Parathyroid adenoma (tissue), 2 donors: ENCODE results near the gene SCN11A.
"Not testable (repeated sequence)": the region's sequence is repeated elsewhere in the genome, so short reads cannot be mapped to it uniquely, and the experiment has no call there.

Experiments
- H2AFZ ChIP-seq: fragments of 300-600 bp; sonication (generic); one replicate; pipeline ENCODE4 v1.7.0; 2017; ENCODE audit warnings: antibody characterized with exemption, mild to moderate bottlenecking
- H3K27ac ChIP-seq: fragments of 300-600 bp; sonication (generic); one replicate; pipeline ENCODE4 v1.7.0; 2017
- H3K27me3 ChIP-seq: fragments of 300-600 bp; sonication (generic); one replicate; pipeline ENCODE4 v1.7.0; 2017; ENCODE audit warnings: low read length; ENCODE audit not compliant: control insufficient read depth, insufficient read depth
- H3K36me3 ChIP-seq: fragments of 300-600 bp; sonication (generic); one replicate; pipeline ENCODE4 v1.7.0; 2017; ENCODE audit warnings: low read length; ENCODE audit not compliant: control insufficient read depth, insufficient read depth
- H3K4me1 ChIP-seq: fragments of 300-600 bp; sonication (generic); one replicate; pipeline ENCODE4 v1.7.0; 2017; ENCODE audit warnings: control low read depth
- H3K4me2 ChIP-seq: fragments of 300-600 bp; sonication (generic); one replicate; pipeline ENCODE4 v1.7.0; 2017; ENCODE audit warnings: low read length
- H3K4me3 ChIP-seq: fragments of 300-600 bp; sonication (generic); one replicate; pipeline ENCODE4 v1.7.0; 2017; ENCODE audit warnings: low read depth, low read length
- H3K79me2 ChIP-seq: fragments of 300-600 bp; sonication (generic); one replicate; pipeline ENCODE4 v1.7.0; 2017; ENCODE audit warnings: control low read depth
- H3K9ac ChIP-seq: fragments of 300-600 bp; sonication (generic); one replicate; pipeline ENCODE4 v1.7.0; 2017; ENCODE audit warnings: mild to moderate bottlenecking
- H3K9me3 ChIP-seq: fragments of 300-600 bp; sonication (generic); one replicate; pipeline ENCODE4 v1.7.0; 2017; ENCODE audit warnings: low read length; ENCODE audit not compliant: control insufficient read depth
- TF ChIP-seq, protein P1 (sequence below): fragments of 300-600 bp; sonication (generic); IDR thresholded peaks from one replicate; pipeline ENCODE4 v1.7.0; 2017; ENCODE audit warnings: antibody characterized with exemption, mild to moderate bottlenecking
- donor health status: primary hyperparathyroidism.

The SCN11A gene

DNA sequence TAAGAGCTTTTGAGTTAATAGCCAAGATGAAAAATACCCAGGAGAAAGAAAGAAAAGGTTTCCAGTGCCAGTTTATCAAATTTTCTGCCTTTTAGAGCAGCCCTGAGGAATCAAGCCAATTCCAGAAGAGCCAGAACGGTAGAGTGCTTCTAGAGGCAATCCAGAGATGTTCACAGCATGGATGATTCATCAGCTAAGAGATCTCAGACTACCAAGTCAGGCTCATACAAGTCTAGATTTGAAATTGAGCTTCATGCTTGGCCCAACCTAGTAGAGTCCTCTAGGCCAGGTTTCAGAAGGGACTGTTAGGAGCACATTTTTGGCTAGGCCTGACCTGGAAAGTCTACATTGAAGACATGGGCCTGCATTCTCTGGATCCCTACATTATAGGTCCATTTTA lies 15.5 kb upstream of the SCN11A start:
- Histone ChIP-seq H3K27me3 (no peaks in the 10 kb centered on the region), H2AFZ (no peak overlapping the region), H3K4me1 (peaks cover 3% of the 10 kb centered on the region), H3K27ac (no peak overlapping the region), H3K79me2 (no peaks in the 10 kb centered on the region), H3K9me3 (no peaks in the 10 kb centered on the region), H3K4me3 (no peak overlapping the region), H3K4me2 (no peak overlapping the region), H3K36me3 (no peaks in the 10 kb centered on the region), H3K9ac (no peak overlapping the region)
- TF ChIP-seq, protein P1, sequence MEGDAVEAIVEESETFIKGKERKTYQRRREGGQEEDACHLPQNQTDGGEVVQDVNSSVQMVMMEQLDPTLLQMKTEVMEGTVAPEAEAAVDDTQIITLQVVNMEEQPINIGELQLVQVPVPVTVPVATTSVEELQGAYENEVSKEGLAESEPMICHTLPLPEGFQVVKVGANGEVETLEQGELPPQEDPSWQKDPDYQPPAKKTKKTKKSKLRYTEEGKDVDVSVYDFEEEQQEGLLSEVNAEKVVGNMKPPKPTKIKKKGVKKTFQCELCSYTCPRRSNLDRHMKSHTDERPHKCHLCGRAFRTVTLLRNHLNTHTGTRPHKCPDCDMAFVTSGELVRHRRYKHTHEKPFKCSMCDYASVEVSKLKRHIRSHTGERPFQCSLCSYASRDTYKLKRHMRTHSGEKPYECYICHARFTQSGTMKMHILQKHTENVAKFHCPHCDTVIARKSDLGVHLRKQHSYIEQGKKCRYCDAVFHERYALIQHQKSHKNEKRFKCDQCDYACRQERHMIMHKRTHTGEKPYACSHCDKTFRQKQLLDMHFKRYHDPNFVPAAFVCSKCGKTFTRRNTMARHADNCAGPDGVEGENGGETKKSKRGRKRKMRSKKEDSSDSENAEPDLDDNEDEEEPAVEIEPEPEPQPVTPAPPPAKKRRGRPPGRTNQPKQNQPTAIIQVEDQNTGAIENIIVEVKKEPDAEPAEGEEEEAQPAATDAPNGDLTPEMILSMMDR: no peak

DNA sequence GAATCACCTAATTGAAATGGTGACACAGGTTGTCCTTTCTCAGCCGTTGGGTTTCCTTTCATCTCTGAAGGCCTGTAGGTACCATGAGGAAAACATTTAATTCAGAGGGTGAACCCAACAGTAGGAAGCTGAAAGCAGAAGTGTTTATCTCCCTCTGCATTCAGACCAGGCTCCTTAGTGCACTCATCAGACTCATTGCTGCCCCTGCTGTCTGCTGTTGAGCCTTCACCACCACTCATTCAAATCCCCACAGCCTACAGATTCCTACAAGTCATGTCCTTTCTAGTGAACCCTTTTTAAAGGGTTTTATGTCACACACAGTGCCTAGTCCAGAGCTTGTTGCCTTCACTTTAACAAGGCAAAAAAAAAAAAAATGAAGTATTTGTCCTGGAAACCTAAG lies 13.5 kb upstream of the SCN11A start:
- TF ChIP-seq, protein P1: no peak
- H3K4me1 ChIP-seq: peaks cover 3% of the 10 kb centered on the region

DNA sequence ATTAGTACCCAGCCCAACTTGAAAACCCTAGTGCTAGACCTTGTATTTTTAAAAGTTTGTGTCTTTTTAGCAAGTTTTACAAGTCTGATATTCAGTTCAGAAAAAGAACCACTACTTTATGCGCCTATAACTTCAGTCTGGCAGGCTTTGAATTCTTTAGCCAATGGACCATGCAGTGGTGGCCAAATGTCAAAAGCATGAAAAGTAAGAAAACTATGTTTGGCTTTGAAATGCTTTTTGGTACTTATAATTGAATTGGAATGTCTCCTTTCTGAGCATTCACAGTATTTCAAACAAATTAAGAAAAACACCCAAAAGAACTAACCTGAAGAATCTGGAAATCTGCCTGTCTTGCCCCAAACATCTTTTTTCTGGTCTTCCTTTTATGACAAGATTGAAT lies 12.9 kb upstream of the SCN11A start:
- no peak overlapping the region for H2AFZ ChIP-seq
- no peak overlapping the region for H3K4me3 ChIP-seq
- H3K4me1 ChIP-seq: peaks cover 3% of the 10 kb centered on the region
- H3K79me2 ChIP-seq: no peaks in the 10 kb centered on the region
- H3K27me3 ChIP-seq: no peaks in the 10 kb centered on the region
- TF ChIP-seq, protein P1: no peak
- no peaks in the 10 kb centered on the region for H3K36me3 ChIP-seq
- no peaks in the 10 kb centered on the region for H3K9me3 ChIP-seq
- H3K9ac ChIP-seq: no peak overlapping the region
- peak overlapping the region; percentile 9 for H3K4me2 ChIP-seq
- no peak overlapping the region for H3K27ac ChIP-seq

More for the DNA sequence above, 13.5 kb upstream of the SCN11A start:
- Histone ChIP-seq H2AFZ (no peak overlapping the region), H3K9me3 (no peaks in the 10 kb centered on the region), H3K27ac (no peak overlapping the region), H3K27me3 (no peaks in the 10 kb centered on the region), H3K36me3 (no peaks in the 10 kb centered on the region), H3K4me2 (peak overlapping the region; percentile 9), H3K9ac (no peak overlapping the region), H3K4me3 (no peak overlapping the region), H3K79me2 (no peaks in the 10 kb centered on the region)

DNA sequence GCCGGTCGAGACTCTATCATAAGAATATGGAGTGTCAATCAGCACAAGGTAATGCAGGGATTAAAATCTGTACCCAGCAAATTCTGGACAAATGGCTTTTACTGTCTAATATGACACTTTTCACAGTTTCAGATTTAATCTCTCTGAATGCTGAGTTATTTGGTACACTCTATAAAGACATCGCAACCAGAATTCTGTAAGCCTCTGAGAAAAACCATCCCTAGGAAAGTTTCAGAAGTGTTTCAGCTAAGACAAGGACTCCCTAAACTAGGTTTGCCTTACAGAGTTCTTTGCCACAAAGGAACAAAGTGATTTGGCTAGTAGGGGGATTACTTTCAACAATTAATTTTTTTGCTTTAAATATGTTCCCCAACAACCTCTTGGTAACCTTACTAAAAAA lies 11.4 kb upstream of the SCN11A start:
- H3K27ac ChIP-seq: no peak overlapping the region
- no peak overlapping the region for H3K4me2 ChIP-seq
- no peaks in the 10 kb centered on the region for H3K9me3 ChIP-seq
- H2AFZ ChIP-seq: no peak overlapping the region
- peaks cover 3% of the 10 kb centered on the region for H3K4me1 ChIP-seq
- H3K9ac ChIP-seq: no peak overlapping the region
- H3K4me3 ChIP-seq: no peak overlapping the region
- TF ChIP-seq, protein P1: no peak
- H3K79me2 ChIP-seq: peaks cover 4% of the 10 kb centered on the region
- no peaks in the 10 kb centered on the region for H3K27me3 ChIP-seq
- H3K36me3 ChIP-seq: no peaks in the 10 kb centered on the region

DNA sequence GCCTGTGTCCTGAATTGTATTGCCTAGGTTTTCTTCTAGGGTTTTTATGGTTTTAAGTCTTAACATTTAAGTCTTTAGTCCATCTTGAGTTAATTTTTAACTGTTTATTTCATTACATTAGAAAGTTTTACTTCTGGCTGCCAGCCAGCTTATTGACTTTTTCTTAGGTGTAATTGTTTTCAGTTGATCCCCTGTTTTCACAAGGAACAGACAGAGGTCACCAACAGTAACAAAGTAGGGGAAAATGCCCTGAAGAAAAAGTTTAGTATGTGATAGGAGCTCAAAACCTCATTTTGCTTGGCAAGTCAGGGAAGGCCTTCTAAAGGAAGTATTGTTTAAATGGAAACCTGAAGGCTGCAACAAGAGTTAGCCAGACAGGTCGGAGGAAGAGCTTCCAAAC lies 10.4 kb upstream of the SCN11A start:
- TF ChIP-seq, protein P1: no peak
- no peak overlapping the region for H3K4me2 ChIP-seq
- no peaks in the 10 kb centered on the region for H3K36me3 ChIP-seq
- H3K4me3 ChIP-seq: no peak overlapping the region
- no peaks in the 10 kb centered on the region for H3K9me3 ChIP-seq
- H3K4me1 ChIP-seq: peaks cover 3% of the 10 kb centered on the region
- no peaks in the 10 kb centered on the region for H3K27me3 ChIP-seq
- no peak overlapping the region for H3K9ac ChIP-seq
- H2AFZ ChIP-seq: no peak overlapping the region
- H3K27ac ChIP-seq: no peak overlapping the region
- H3K79me2 ChIP-seq: peaks cover 6% of the 10 kb centered on the region

DNA sequence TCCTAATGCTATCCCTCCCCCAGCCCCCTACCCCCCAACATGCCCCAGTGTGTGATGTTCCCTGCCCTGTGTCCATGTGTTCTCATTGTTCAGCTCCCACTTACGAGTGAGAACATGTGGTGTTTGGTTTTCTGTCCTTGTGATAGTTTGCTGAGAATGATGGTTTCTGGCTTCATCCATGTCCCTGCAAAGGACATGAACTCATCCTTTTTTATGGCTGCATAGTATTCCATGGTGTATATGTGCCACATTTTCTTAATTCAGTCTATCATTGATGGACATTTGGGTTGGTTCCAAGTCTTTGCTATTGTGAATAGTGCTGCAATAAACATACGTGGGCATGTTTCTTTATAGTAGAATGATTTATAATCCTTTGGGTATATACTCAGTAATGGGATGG lies 9.5 kb upstream of the SCN11A start:
- not testable (repeated sequence) for H2AFZ ChIP-seq, H3K9me3 ChIP-seq, H3K4me2 ChIP-seq, H3K27me3 ChIP-seq, H3K36me3 ChIP-seq, H3K9ac ChIP-seq, H3K27ac ChIP-seq, H3K79me2 ChIP-seq, H3K4me3 ChIP-seq, H3K4me1 ChIP-seq
